Measurements from ENCODE around the gene TNC.

TNC gene

GRCh38 chr9:115046199-115046598 lies 71.8 kb downstream of the TNC start:
- DNase-seq (ENCODE audit: low spot score): no peak

GRCh38 chr9:115043632-115044031 lies 74.3 kb downstream of the TNC start:
- DNase-seq (ENCODE audit: low spot score): no peak

- no peak for DNase-seq (ENCODE audit: low spot score)
Observed at GRCh38 chr9:115042781-115043509, 75.0 kb downstream of the TNC start.

- no peak for DNase-seq (ENCODE audit: low spot score)
Observed at GRCh38 chr9:115039516-115040120, 78.3 kb downstream of the TNC start.

- DNase-seq (ENCODE audit: low spot score): no peak
Observed at GRCh38 chr9:115038178-115038577, 79.8 kb downstream of the TNC start.

- no peak for DNase-seq (ENCODE audit: low spot score)
Observed at GRCh38 chr9:115036691-115037090, 81.3 kb downstream of the TNC start.

GRCh38 chr9:115035841-115036612 lies 81.9 kb downstream of the TNC start:
- no peak for DNase-seq (ENCODE audit: low spot score)

GRCh38 chr9:115034801-115035200 lies 83.2 kb downstream of the TNC start:
- DNase-seq (ENCODE audit: low spot score): no peak

GRCh38 chr9:115033800-115034199 lies 84.2 kb downstream of the TNC start:
- DNase-seq (ENCODE audit: low spot score): no peak

- DNase-seq (ENCODE audit: low spot score): no peak
Observed at GRCh38 chr9:115032296-115032695, 85.7 kb downstream of the TNC start.

GRCh38 chr9:115030006-115030405 lies 88.0 kb downstream of the TNC start:
- DNase-seq (ENCODE audit: low spot score): no peak

- DNase-seq (ENCODE audit: low spot score): no peak
Observed at GRCh38 chr9:115025721-115026120, 92.2 kb downstream of the TNC start.

- no peak for DNase-seq (ENCODE audit: low spot score)
Observed at GRCh38 chr9:115024925-115025535, 92.9 kb downstream of the TNC start.

- DNase-seq (ENCODE audit: low spot score): no peak
Observed at GRCh38 chr9:115022760-115023434, 95.1 kb downstream of the TNC start.

- no peak for DNase-seq (ENCODE audit: low spot score)
Observed at GRCh38 chr9:115018547-115019435, 99.2 kb downstream of the TNC start.

GRCh38 chr9:115016344-115016743 lies 101.6 kb downstream of the TNC start:
- no peak for DNase-seq (ENCODE audit: low spot score)

GRCh38 chr9:115015018-115015635 lies 102.8 kb downstream of the TNC start:
- DNase-seq (ENCODE audit: low spot score): peak; percentile 45

- DNase-seq (ENCODE audit: low spot score): no peak
Observed at GRCh38 chr9:115014438-115014837, 103.5 kb downstream of the TNC start.

GRCh38 chr9:115013998-115014397 lies 104.0 kb downstream of the TNC start:
- peak; percentile 65 for DNase-seq (ENCODE audit: low spot score)

- no peak for DNase-seq (ENCODE audit: low spot score)
Observed at GRCh38 chr9:115012486-115012885, 105.5 kb downstream of the TNC start.

GRCh38 chr9:115010874-115011273 lies 107.1 kb downstream of the TNC start:
- DNase-seq (ENCODE audit: low spot score): no peak
